ENCODE measurements around the gene ATP6V0C. TPM values are rescaled to one million over a fixed set of nuclear protein-coding genes. Genes with fewer than 3 reads are reported as not detected.

ATP6V0C gene
- polyA plus RNA-seq, 3 donors, result 176 to 310 (median 187) TPM

DNA sequence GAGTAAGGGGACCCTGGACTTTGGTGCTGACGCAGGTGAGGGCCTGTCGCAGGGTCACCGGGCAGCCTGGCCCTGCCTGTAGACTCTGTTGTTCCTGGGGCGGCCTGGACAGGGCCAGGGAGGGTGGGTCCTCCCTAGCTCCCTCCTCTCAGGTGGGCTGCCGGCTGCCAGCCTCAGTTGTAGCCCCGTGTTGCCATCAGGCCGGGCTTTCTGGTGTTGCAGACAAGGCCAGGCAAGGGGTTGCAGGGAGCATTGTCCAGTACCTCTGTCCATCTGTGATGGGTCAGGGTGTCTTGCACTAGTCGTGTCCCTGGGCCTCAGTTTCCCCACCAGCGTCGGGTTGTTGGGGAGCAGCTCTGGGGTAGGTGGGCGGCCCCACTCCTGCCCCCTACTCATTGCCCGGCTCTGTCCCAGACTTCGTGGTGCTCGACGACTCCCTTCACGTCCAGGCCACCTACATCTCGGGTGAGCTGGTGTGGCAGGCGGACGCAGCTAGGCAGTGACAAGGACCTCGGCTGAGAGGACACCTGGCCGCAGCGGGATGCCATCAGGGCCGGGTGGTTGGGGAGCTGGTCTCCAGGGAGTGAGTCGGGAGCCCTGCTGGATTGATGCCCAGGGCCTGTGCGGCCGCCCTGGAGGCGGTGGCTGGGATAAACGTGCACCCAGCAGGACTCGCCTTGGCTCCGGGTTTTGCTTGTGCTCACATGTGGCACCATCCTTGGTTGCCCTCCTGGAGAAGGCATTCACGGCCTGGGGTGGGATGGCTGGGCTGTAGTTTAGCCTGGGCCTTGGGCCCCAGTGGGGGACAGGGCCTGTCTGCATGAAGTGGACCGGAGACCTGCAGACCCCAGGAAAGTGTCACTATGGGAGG lies 15.5 kb downstream of the ATP6V0C start:
- no peak overlapping the region for H3K4me3 ChIP-seq (replicated peaks in 1 of 3; ENCODE audit: low read depth in 2 of 3, low read length in 3 of 3)
- H3K27me3 Mint-ChIP-seq (ENCODE audit: low read depth in 3 of 3), result peaks cover 0 to 5% (median 0%) of the 10 kb centered on the region in 3 donors
- intact Hi-C loops (cut with micrococcal nuclease), result no loop called here
- H3K27ac Mint-ChIP-seq, result peak overlapping the region in 3 of 7 donors; percentile 20 to 74 (median 67)
- peaks cover 0 to 1% (median 0%) of the 10 kb centered on the region in 7 donors for H3K9me3 Mint-ChIP-seq
- peaks cover 64% of the 10 kb centered on the region for H4K20me1 ChIP-seq (ENCODE audit: insufficient read depth, low read length)
- no peak overlapping the region for H3K4me2 ChIP-seq (replicated peaks; ENCODE audit: extremely low read depth, low read length, poor library complexity, severe bottlenecking)
- H3K4me1 ChIP-seq (ENCODE audit: control insufficient read depth in 1 of 2, insufficient read depth in 2 of 2, low read length in 2 of 2), result peaks cover 30 to 41% of the 10 kb centered on the region in 2 donors
- H3K79me2 ChIP-seq (ENCODE audit: insufficient read depth, low read length), result peaks cover 13% of the 10 kb centered on the region
- H3K9ac ChIP-seq (ENCODE audit: insufficient read depth, low read length, poor library complexity, severe bottlenecking), result no peak overlapping the region
- H2AFZ ChIP-seq (ENCODE audit: insufficient read depth, low read depth, low read length, poor library complexity, severe bottlenecking), result no peak overlapping the region
- WGBS (ENCODE audit: insufficient coverage), result 98% methylated on average over 30 of the region's 32 CpGs
- H3K36me3 Mint-ChIP-seq, result peaks cover 40 to 58% of the 10 kb centered on the region in 2 donors
- TF ChIP-seq, protein P1, sequence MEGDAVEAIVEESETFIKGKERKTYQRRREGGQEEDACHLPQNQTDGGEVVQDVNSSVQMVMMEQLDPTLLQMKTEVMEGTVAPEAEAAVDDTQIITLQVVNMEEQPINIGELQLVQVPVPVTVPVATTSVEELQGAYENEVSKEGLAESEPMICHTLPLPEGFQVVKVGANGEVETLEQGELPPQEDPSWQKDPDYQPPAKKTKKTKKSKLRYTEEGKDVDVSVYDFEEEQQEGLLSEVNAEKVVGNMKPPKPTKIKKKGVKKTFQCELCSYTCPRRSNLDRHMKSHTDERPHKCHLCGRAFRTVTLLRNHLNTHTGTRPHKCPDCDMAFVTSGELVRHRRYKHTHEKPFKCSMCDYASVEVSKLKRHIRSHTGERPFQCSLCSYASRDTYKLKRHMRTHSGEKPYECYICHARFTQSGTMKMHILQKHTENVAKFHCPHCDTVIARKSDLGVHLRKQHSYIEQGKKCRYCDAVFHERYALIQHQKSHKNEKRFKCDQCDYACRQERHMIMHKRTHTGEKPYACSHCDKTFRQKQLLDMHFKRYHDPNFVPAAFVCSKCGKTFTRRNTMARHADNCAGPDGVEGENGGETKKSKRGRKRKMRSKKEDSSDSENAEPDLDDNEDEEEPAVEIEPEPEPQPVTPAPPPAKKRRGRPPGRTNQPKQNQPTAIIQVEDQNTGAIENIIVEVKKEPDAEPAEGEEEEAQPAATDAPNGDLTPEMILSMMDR (IDR thresholded peaks at IDR 0.05), result no peak
- no peaks in the 10 kb centered on the region for H3K9me3 ChIP-seq (replicated peaks in 1 of 2; ENCODE audit: control insufficient read depth in 1 of 2, insufficient read depth in 1 of 2, low read length in 2 of 2)
- peak overlapping the region in 1 of 2 donors; percentile 74 for H3K27ac ChIP-seq (ENCODE audit: low read depth in 1 of 2, low read length in 2 of 2)
- H3K4me1 Mint-ChIP-seq, result peaks cover 31% of the 10 kb centered on the region
- DNase-seq, result no peak
- H3K36me3 ChIP-seq (replicated peaks in 1 of 2; ENCODE audit: control insufficient read depth in 1 of 2, insufficient read depth in 2 of 2, low read length in 2 of 2), result peaks cover 51 to 61% of the 10 kb centered on the region in 2 donors
- no peak overlapping the region for H3K4me3 Mint-ChIP-seq
- no peaks in the 10 kb centered on the region for H3K27me3 ChIP-seq (ENCODE audit: control insufficient read depth in 2 of 2, insufficient read depth in 2 of 2, low read length in 2 of 2)

DNA sequence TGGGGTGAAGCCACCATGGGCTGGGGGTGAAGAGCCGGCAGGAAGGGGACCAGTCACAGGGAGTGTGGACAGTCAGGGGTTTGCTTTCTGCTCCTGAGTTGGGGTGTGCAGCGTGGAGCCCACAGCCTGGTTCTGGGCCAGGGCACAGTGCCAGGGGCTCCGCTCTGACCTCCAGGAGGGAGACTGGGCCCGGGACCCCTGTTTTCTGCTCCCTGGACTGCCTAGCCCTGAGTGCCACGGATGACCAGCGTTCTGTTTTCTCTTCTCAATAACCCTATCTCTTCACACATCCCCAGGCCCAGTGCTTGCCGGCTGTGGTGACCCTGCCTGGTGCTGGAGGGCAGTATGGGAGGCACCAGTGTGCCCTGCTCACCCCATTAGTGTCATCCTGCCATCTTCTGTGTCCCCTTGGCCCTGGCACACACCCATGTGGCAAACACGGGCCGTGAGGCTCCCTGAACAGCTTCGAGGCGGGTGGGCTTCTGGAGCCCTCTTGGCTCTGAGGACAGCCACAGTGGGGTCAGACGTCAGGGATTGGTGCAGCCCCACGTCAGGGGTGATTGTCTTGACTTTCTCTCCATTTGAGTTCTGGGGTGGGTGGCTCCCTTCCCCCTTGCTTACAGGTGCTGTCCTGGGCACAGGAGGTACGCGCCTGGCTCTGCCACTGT lies 16.3 kb downstream of the ATP6V0C start:
- no peak overlapping the region for H3K9ac ChIP-seq (ENCODE audit: insufficient read depth, low read length, poor library complexity, severe bottlenecking)
- H3K27ac Mint-ChIP-seq, result peak overlapping the region; percentile 45 to 83 (median 67)
- H3K4me1 ChIP-seq (ENCODE audit: control insufficient read depth in 1 of 2, insufficient read depth in 2 of 2, low read length in 2 of 2), result peaks cover 33 to 48% of the 10 kb centered on the region in 2 donors
- TF ChIP-seq, protein P1 (IDR thresholded peaks at IDR 0.05), result no peak
- H4K20me1 ChIP-seq (ENCODE audit: insufficient read depth, low read length), result peaks cover 56% of the 10 kb centered on the region
- peaks cover 32% of the 10 kb centered on the region for H3K4me1 Mint-ChIP-seq
- intact Hi-C loops (cut with micrococcal nuclease), result no loop called here
- no peak for DNase-seq
- H3K9me3 Mint-ChIP-seq, result no peaks in the 10 kb centered on the region
- H3K4me3 ChIP-seq (replicated peaks in 1 of 3; ENCODE audit: low read depth in 2 of 3, low read length in 3 of 3), result no peak overlapping the region
- H3K27me3 ChIP-seq (ENCODE audit: control insufficient read depth in 2 of 2, insufficient read depth in 2 of 2, low read length in 2 of 2), result no peaks in the 10 kb centered on the region
- 97% methylated on average over 12 of the region's 15 CpGs for WGBS (ENCODE audit: insufficient coverage)
- peaks cover 32 to 55% of the 10 kb centered on the region in 2 donors for H3K36me3 Mint-ChIP-seq
- peaks cover 44 to 53% of the 10 kb centered on the region in 2 donors for H3K36me3 ChIP-seq (replicated peaks in 1 of 2; ENCODE audit: control insufficient read depth in 1 of 2, insufficient read depth in 2 of 2, low read length in 2 of 2)
- no peak overlapping the region for H2AFZ ChIP-seq (ENCODE audit: insufficient read depth, low read depth, low read length, poor library complexity, severe bottlenecking)
- peaks cover 8% of the 10 kb centered on the region for H3K79me2 ChIP-seq (ENCODE audit: insufficient read depth, low read length)
- no peak overlapping the region for H3K4me3 Mint-ChIP-seq
- peak overlapping the region; percentile 74 to 76 for H3K27ac ChIP-seq (ENCODE audit: low read depth in 1 of 2, low read length in 2 of 2)
- H3K4me2 ChIP-seq (replicated peaks; ENCODE audit: extremely low read depth, low read length, poor library complexity, severe bottlenecking), result no peak overlapping the region
- H3K27me3 Mint-ChIP-seq (ENCODE audit: low read depth in 3 of 3), result peaks cover 0 to 5% (median 0%) of the 10 kb centered on the region in 3 donors
- H3K9me3 ChIP-seq (replicated peaks in 1 of 2; ENCODE audit: control insufficient read depth in 1 of 2, insufficient read depth in 1 of 2, low read length in 2 of 2), result no peaks in the 10 kb centered on the region

Data from CD14-positive monocyte (primary cell).